GM12875 (cell line): Measurements from ENCODE around the gene IGFL1.
"Not testable (repeated sequence)": the region's sequence is repeated elsewhere in the genome, so short reads cannot be mapped to it uniquely, and the experiment has no call there.

ENCODE experiments used
- H3K4me3 ChIP-seq: one replicate; pipeline ENCODE4 v1.5.1; 2011; ENCODE audit warnings: low read depth, low read length, control low read depth
- TF ChIP-seq, protein P1 (sequence below): IDR thresholded peaks from 2 replicates; pipeline ENCODE4 v1.5.1; 2011; ENCODE audit warnings: low read depth, mild to moderate bottlenecking, control low read depth, inconsistent platforms, low read length, moderate library complexity, borderline replicate concordance; ENCODE audit not compliant: insufficient read depth

The IGFL1 gene

DNA sequence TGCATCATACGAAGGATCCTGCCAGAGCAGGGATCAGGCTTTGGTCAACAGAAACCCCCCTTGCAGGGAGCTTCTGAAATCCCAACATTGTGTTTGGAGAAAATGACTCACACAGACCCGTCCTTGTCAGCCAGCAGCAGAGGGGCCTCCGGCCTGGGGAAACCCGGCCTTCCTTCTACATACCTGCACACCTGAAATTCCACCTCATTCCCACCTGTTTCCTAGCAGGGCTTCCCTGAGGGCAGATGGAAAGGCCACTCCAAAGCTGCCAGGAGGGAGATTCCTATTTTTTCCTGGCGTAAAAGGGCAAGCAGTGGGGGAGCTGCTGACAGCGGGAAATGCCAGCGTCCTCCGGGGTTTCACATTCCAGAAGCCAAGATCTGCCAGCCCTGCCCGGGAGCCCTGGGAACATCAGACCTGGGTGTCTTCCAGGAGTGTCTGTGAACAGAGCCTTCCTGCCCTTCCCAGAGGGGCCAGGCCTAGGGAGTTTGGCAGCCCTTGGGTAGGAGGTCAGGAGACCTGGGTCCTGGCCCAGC, 3.0 kb upstream of the IGFL1 start:
- TF ChIP-seq, protein P1, sequence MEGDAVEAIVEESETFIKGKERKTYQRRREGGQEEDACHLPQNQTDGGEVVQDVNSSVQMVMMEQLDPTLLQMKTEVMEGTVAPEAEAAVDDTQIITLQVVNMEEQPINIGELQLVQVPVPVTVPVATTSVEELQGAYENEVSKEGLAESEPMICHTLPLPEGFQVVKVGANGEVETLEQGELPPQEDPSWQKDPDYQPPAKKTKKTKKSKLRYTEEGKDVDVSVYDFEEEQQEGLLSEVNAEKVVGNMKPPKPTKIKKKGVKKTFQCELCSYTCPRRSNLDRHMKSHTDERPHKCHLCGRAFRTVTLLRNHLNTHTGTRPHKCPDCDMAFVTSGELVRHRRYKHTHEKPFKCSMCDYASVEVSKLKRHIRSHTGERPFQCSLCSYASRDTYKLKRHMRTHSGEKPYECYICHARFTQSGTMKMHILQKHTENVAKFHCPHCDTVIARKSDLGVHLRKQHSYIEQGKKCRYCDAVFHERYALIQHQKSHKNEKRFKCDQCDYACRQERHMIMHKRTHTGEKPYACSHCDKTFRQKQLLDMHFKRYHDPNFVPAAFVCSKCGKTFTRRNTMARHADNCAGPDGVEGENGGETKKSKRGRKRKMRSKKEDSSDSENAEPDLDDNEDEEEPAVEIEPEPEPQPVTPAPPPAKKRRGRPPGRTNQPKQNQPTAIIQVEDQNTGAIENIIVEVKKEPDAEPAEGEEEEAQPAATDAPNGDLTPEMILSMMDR: no peak
- H3K4me3 ChIP-seq: no peak overlapping the region

DNA sequence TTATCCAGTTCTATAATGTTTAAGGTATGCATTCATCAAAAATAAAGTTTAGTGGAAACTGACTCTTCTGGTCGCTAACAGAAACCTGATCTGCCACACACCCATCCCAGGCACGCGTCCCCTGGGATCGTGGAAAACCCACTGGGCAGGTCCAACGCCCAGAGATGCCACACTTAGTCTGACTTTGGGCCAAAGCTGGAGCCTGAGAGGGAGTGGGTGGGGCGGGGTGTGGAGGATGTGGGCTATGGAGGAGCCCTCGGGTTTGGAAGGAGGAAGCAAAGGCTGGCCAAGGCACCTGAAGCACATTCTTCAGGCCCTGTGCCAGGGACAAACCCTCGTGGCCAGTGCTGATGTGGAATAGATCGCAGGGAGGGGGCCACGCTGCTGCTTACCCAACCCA, 2.5 kb downstream of the IGFL1 start:
- TF ChIP-seq, protein P1: no peak
- no peak overlapping the region for H3K4me3 ChIP-seq

DNA sequence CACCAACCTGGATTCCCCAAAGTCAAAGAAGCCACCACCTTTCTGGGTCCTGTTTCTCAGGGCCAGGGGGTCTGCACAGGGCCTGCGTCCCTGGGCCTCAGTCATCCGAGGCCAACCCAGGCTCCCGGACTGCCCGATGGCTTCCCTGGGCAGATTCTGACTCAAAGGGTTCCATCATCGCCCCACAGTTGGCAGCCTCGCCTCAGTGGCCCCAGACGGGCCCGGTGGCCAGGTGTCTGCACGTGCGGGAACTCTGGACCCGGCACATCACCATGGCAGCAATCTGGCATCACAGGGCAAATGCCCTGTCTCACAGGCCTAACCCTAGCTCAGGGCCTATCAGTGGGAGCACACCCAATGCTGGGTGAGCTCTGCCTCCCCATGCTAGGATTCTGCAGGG, 2.9 kb downstream of the IGFL1 start:
- H3K4me3 ChIP-seq: no peak overlapping the region
- TF ChIP-seq, protein P1: no peak

DNA sequence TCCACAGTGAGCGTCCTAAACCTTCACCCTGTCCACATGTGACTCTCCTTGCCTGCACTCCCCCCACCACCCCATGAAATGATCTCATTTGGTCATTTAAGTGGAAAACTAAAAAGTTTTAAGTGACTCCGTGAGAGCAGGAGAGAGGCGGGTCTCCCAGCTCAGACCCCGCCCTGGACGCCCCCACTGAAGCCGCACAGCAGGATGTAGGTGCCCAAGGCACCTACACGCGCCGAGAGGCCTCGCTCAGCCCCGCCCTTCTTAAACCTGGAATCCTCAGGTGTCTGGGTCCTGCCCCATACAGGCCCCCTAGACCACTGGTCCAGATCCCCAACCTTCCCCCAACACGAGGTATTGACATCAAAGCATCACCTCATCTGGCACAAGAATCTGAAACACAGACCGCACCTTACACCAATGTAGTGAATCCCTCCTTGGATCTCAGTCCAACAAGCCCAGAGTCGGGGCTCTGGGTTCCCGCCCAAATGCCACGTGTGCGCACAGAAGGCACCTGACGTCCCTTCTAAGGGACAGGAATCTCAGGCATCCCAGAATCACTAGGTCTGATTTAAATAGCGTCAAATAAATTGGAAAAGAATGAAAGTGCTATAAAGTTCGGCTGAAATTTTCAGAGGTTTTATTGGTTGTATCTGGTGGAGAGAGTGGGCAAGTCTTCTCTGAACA, 3.5 kb downstream of the IGFL1 start:
- no peak overlapping the region for H3K4me3 ChIP-seq
- TF ChIP-seq, protein P1: no peak

DNA sequence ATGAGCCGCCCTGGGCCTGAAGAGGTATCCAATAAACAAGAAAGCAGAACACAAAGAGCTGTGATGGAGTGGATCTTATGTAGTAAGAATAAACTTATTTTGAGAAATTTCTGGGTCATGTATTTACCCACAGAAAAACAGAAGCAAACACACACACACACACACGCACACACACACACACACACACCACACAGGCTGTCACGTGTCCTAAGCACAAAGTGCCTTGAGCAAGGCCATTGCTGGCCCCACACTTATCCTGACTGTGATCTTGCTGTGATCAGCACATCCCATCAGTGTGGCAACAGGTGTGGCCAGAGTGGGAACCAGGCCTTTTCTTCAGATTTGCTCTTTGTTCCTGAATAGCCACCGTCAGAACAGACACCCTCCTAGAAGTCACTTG, 4.3 kb downstream of the IGFL1 start:
- not testable (repeated sequence) for H3K4me3 ChIP-seq

DNA sequence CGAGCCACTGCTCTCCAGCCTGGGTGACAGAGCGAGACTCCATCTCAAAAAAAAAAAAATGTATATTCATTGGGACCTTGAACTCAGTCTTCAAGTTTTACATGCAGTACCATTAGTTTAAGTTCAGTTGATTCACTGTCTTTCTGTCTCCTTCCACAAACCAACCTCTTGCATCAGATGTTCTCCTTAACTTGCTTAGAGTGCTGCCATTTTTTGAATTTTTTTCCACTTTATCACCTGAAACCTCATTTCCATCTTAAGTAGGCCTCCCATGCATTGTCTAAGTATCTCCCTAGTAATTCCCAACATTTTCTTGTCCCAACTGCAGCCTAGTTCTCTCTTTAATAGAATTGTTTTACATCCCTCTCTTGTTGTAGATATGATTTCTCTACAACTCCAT, 8.6 kb downstream of the IGFL1 start:
- not testable (repeated sequence) for H3K4me3 ChIP-seq

DNA sequence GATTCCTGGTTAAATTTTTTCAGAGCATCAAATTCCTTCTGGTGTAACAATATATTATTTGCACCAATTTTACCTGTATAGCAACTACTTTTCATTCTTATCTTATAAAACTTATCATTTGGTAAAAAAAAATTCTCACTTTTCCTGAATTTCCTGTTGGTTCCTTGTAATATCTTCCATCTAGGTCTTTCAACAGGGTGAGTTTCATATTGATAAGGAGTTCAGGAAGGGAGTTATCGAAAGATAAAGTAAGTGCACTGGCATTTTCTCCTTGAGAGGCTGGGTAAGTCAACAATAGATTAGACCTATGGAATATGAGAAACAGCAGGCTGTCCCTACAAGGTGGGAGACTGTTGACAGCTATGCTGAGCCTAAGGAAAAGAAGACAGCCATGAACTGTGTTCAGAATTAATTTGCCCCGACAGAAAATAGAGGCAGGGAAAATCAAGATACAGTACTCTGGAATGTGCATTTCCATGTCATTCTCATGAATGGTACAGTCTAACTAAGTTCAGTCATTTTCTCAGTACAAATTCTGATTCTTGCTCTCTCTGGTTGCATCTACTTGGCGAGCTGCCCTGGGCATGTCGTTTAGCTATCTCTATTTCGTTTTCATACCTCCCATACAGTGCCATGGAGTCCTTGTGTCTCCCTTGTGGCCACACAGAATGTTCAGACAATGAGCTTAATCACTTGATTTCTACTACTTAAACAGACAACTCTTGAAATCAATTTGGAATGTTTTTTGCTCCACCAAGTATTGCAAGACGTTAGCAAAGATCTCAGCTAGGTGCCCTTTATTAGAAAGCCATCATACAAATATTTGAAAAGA, 9.9 kb downstream of the IGFL1 start:
- H3K4me3 ChIP-seq: no peak overlapping the region
- TF ChIP-seq, protein P1: no peak

DNA sequence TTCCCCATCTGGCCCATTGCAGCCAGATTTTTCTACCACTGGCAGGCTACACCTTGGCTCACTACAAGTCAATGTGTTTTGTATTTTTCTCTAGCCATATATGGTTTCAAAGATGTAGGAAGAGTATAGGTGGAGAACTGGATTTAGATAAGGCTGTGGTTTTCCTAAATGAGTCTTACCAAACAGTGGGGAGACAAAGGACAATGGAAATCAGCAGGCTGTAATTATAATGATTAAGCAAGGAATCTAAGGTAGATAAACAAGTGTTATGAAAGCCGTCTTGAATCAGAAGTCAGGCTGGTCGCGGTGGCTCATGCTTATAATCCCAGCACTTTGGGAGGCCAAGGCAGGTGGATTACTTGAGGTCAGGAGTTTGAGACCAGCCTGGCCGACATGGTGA, 11.2 kb downstream of the IGFL1 start:
- TF ChIP-seq, protein P1: no peak
- no peak overlapping the region for H3K4me3 ChIP-seq
